ENCODE results near the gene FAM3C. TPM values are rescaled to one million over a fixed set of nuclear protein-coding genes. Genes with fewer than 3 reads are reported as not detected.
"Not testable (repeated sequence)": the region's sequence is repeated elsewhere in the genome, so short reads cannot be mapped to it uniquely, and the experiment has no call there.

FAM3C gene
- total RNA-seq, 4 donors from 2014 or later, result 38.9 to 52.0 (median 43.8) TPM

DNA sequence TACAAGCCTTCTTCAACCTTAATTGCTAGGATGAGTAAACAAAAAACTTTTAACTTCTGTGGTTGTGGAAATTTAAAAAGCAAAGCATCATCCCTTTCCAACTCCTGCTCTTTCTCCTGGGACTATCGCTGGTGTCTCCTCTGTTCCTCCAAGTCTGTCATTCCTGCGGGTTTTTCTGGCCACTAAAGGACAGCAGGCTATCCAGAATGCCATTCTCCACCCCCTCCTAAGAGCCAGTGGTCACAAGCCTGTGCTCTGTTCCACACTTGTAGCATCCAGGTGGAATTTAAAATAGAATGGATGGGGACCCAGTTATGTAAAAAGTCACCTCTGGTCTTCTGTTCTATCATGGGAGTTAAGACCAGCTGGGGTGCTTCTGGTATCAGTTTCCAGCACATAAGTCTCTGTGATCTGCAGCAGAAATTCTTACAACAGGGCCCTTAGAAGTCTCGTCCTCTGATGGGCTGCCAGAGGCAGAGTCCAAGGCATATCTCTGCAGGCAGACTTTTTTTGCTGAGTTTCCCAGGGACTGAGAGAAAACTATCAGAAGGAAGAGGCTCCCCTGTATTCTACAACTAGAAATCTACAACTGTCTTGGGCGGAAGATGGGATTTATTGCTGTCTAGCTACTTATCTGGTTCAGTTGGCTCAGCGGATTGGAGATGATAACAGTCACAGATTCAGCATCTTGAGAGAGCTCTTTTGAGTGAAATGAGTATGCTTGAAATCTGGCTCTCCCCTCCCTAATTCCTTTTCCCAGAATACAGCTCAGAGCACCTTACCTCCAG lies 72.4 kb downstream of the FAM3C start:
- DNase-seq (ENCODE audit: low spot score in 2 of 2), result no peak
- TF ChIP-seq, protein P1, sequence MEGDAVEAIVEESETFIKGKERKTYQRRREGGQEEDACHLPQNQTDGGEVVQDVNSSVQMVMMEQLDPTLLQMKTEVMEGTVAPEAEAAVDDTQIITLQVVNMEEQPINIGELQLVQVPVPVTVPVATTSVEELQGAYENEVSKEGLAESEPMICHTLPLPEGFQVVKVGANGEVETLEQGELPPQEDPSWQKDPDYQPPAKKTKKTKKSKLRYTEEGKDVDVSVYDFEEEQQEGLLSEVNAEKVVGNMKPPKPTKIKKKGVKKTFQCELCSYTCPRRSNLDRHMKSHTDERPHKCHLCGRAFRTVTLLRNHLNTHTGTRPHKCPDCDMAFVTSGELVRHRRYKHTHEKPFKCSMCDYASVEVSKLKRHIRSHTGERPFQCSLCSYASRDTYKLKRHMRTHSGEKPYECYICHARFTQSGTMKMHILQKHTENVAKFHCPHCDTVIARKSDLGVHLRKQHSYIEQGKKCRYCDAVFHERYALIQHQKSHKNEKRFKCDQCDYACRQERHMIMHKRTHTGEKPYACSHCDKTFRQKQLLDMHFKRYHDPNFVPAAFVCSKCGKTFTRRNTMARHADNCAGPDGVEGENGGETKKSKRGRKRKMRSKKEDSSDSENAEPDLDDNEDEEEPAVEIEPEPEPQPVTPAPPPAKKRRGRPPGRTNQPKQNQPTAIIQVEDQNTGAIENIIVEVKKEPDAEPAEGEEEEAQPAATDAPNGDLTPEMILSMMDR (IDR thresholded peaks at IDR 0.05), result no peak
- TF ChIP-seq POLR2A (IDR thresholded peaks at IDR 0.05) (no peak), EP300 (IDR thresholded peaks at IDR 0.05) (no peak)
- H3K9me3 ChIP-seq, result no peaks in the 10 kb centered on the region
- no peak overlapping the region for H3K27ac ChIP-seq
- WGBS, 2 donors, result 63 to 69% methylated on average over 5 of the region's 5 CpGs
- H3K36me3 ChIP-seq, result no peaks in the 10 kb centered on the region
- peaks cover 0 to 16% of the 10 kb centered on the region in 2 donors for H3K27me3 ChIP-seq
- H3K4me3 ChIP-seq, result no peak overlapping the region
- peaks cover 0 to 1% (median under 1%) of the 10 kb centered on the region in 4 donors for H3K4me1 ChIP-seq

DNA sequence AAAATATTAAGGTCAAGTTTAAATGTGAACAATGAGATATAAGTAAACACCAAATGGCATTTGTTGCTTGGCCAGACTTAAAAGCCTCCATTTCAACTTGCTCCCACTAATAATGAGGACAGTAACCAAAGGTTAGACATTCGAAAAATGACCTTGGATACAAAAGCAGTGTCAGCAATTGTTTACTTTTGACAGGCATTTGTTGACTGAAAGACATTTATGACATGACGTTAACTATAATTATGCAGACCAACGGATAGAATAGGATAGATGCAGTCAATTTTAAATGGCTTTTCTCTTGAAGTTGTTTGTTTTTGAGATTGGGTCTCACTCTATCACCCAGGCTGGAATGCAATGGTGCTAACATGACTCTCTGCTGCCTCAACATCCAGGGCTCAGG lies 73.6 kb downstream of the FAM3C start:
- H3K9me3 ChIP-seq, result no peaks in the 10 kb centered on the region
- DNase-seq (ENCODE audit: low spot score in 2 of 2), result no peak
- H3K4me1 ChIP-seq, result no peaks in the 10 kb centered on the region
- peaks cover 0 to 6% of the 10 kb centered on the region in 2 donors for H3K27me3 ChIP-seq
- H3K36me3 ChIP-seq, result no peaks in the 10 kb centered on the region
- no peak overlapping the region for H3K4me3 ChIP-seq
- TF ChIP-seq EP300 (IDR thresholded peaks at IDR 0.05) (no peak), POLR2A (IDR thresholded peaks at IDR 0.05) (no peak)
- TF ChIP-seq, protein P1 (IDR thresholded peaks at IDR 0.05), result no peak
- 46 to 54% methylated on average over 3 of the region's 3 CpGs for WGBS, 2 donors
- no peak overlapping the region for H3K27ac ChIP-seq

DNA sequence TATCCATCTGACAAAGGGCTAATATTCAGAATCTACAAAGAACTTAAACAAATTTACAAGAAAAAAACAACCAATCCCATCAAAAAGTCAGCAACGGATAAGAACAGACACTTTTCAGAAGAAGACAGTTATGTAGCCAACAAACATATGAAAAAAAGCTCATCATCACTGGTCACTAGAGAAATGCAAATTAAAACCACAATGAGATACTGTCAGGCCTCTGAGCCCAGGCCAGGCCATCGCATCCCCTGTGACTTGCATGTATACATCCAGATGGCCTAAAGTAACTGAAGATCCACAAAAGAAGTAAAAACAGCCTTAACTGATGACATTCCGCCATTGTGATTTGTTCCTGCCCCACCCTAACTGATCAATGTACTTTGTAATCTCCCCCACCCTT lies 80.9 kb downstream of the FAM3C start:
- WGBS, 2 donors, result 85 to 95% methylated on average over 3 of the region's 3 CpGs
- not testable (repeated sequence) for H3K4me3 ChIP-seq; H3K9me3 ChIP-seq; H3K27ac ChIP-seq; H3K4me1 ChIP-seq; DNase-seq (ENCODE audit: low spot score in 2 of 2); H3K36me3 ChIP-seq; H3K27me3 ChIP-seq

DNA sequence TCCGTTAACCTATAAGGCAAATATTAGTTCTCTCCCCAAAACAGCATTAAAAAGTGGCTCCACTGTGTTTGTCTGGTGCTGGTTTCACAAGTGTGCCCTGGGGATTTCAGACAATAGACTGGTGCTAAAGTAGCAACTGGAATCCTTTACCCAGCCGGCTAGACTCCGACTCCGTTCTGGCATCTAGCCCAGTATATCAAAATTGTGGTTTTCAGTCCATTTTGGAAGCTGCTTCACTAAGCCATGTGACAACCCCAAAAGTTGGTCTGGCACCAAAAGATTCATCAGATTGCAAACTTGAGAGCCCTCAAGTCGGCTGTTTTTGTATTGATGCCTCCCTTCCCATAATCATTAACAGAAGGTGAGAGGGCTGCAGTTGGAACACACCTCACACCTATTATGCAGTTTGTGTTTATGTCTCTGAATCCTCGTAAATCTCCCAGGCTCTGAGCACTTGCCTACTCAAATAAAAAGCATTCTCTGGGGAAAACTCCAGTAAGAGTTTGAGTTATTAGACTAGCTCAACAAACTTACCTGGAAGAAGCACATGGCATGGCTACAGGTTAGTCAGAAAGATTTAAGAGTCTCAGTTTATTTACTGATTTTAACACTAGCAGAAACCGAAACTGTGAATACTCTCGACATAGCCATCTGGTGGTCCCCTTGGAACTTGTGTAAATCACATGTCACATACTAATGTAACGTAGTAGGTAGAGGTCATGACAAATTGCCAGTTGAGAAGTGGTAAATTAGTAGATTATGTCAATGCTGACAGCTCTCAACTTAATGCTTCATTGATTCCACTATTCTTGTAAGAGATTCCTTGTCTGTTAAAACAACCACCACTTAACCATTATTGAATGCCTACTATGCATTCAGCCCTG lies 82.1 kb downstream of the FAM3C start:
- Histone ChIP-seq H3K4me3 (no peak overlapping the region), H3K27me3 (no peaks in the 10 kb centered on the region), H3K9me3 (peaks cover 0 to 10% (median 0%) of the 10 kb centered on the region in 4 donors), H3K27ac (no peak overlapping the region), H3K4me1 (peaks cover 0 to 4% (median 0%) of the 10 kb centered on the region in 4 donors), H3K36me3 (no peaks in the 10 kb centered on the region)
- TF ChIP-seq POLR2A (IDR thresholded peaks at IDR 0.05), result no peak
- TF ChIP-seq, protein P1 (IDR thresholded peaks at IDR 0.05), result no peak
- no peak for DNase-seq (ENCODE audit: low spot score in 2 of 2)
- whole genome bisulfite sequencing, 2 donors, result 46 to 51% methylated on average over 9 of the region's 9 CpGs

DNA sequence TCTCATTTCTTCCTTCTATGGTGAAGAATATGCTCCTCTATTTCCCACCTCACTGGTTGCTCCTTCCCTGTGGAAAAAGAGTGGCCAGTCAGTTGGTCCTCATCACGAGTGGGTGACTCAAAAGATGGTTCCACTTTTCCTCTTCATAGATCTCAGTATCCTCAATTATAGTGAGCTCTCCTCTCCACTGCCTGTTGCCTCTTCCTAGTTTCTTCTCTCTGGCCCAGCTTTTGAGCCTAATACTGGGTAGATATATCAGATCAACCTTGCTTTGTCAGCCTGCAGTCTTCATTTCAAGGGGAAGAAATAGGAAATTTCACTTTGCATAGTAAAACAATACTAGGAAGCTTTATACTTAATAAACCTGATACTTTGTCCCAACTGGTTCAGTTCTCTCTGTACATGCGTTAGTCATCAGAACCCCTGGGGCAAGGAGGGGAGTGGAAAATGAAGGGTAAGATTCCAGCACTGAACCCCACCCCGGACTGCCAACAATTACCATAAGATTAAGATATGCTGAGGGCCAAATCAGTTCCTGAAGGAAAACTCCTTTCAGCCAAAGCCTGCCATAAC lies 82.8 kb downstream of the FAM3C start:
- no peak for DNase-seq (ENCODE audit: low spot score in 2 of 2)
- no peak overlapping the region for H3K27ac ChIP-seq
- no peak overlapping the region for H3K4me3 ChIP-seq
- H3K27me3 ChIP-seq, result no peaks in the 10 kb centered on the region
- H3K9me3 ChIP-seq, result peaks cover 0 to 11% (median 0%) of the 10 kb centered on the region in 4 donors
- WGBS, 2 donors, result 47 to 56% methylated on average over 3 of the region's 3 CpGs
- peaks cover 0 to 4% (median 0%) of the 10 kb centered on the region in 4 donors for H3K4me1 ChIP-seq
- H3K36me3 ChIP-seq, result no peaks in the 10 kb centered on the region
- no peak for TF ChIP-seq POLR2A (IDR thresholded peaks at IDR 0.05)
- no peak for TF ChIP-seq EP300 (IDR thresholded peaks at IDR 0.05)
- TF ChIP-seq, protein P1 (IDR thresholded peaks at IDR 0.05), result no peak
